Measurements from ENCODE around the gene PFN3. TPM values are rescaled to one million over a fixed set of nuclear protein-coding genes. Genes with fewer than 3 reads are reported as not detected.
"Not testable (repeated sequence)": the region's sequence is repeated elsewhere in the genome, so short reads cannot be mapped to it uniquely, and the experiment has no call there.

PFN3 gene
- total RNA-seq, 1 donor from 2014 or later = not detected

GRCh38 chr5:177380805-177381126, 19.7 kb downstream of the PFN3 start:
- H3K27me3 ChIP-seq (ENCODE audit: low read depth) = peaks cover 64% of the 10 kb centered on the region
- no peak for TF ChIP-seq CTCF (IDR thresholded peaks at IDR 0.05; ENCODE audit: borderline replicate concordance)
- H3K9me3 ChIP-seq (replicated peaks) = no peaks in the 10 kb centered on the region
- intact Hi-C loops (cut with micrococcal nuclease) = no loop called here
- no peak overlapping the region for H3K27ac ChIP-seq (replicated peaks)
- no peaks in the 10 kb centered on the region for H3K36me3 ChIP-seq
- no peaks in the 10 kb centered on the region for H3K4me1 ChIP-seq
- no peak overlapping the region for H3K4me3 ChIP-seq
- DNase-seq = no peak

GRCh38 chr5:177378884-177379883, 21.3 kb downstream of the PFN3 start:
- Histone ChIP-seq H3K9me3 (replicated peaks) (no peaks in the 10 kb centered on the region), H3K4me3 (no peak overlapping the region), H3K27me3 (ENCODE audit: low read depth) (peaks cover 60% of the 10 kb centered on the region), H3K36me3 (no peaks in the 10 kb centered on the region), H3K4me1 (no peaks in the 10 kb centered on the region), H3K27ac (replicated peaks) (no peak overlapping the region)
- no peak for TF ChIP-seq CTCF (IDR thresholded peaks at IDR 0.05; ENCODE audit: borderline replicate concordance)
- intact Hi-C loops (cut with micrococcal nuclease) = no loop called here
- DNase-seq = no peak

- intact Hi-C loops (cut with micrococcal nuclease) = no loop called here
- no peak overlapping the region for H3K27ac ChIP-seq (replicated peaks)
- H3K4me1 ChIP-seq = no peaks in the 10 kb centered on the region
Observed at GRCh38 chr5:177377851-177378776, 22.3 kb downstream of the PFN3 start.

GRCh38 chr5:177376107-177376506, 24.4 kb downstream of the PFN3 start:
- no peak for TF ChIP-seq CTCF (IDR thresholded peaks at IDR 0.05; ENCODE audit: borderline replicate concordance)
- no peaks in the 10 kb centered on the region for H3K36me3 ChIP-seq
- H3K27me3 ChIP-seq (ENCODE audit: low read depth) = peaks cover 37% of the 10 kb centered on the region
- intact Hi-C loops (cut with micrococcal nuclease) = no loop called here
- no peak overlapping the region for H3K27ac ChIP-seq (replicated peaks)
- no peaks in the 10 kb centered on the region for H3K9me3 ChIP-seq (replicated peaks)
- peaks cover 5% of the 10 kb centered on the region for H3K4me1 ChIP-seq
- H3K4me3 ChIP-seq = no peak overlapping the region
- DNase-seq = no peak

More at GRCh38 chr5:177377851-177378776, 22.3 kb downstream of the PFN3 start:
- no peak overlapping the region for H3K4me3 ChIP-seq
- H3K36me3 ChIP-seq = no peaks in the 10 kb centered on the region
- no peak for DNase-seq
- no peak for TF ChIP-seq CTCF (IDR thresholded peaks at IDR 0.05; ENCODE audit: borderline replicate concordance)
- no peaks in the 10 kb centered on the region for H3K9me3 ChIP-seq (replicated peaks)
- peaks cover 51% of the 10 kb centered on the region for H3K27me3 ChIP-seq (ENCODE audit: low read depth)

GRCh38 chr5:177375516-177375915, 24.9 kb downstream of the PFN3 start:
- H3K4me1 ChIP-seq; H3K36me3 ChIP-seq; intact Hi-C loops (cut with micrococcal nuclease); H3K4me3 ChIP-seq; DNase-seq; H3K27ac ChIP-seq (replicated peaks); H3K9me3 ChIP-seq (replicated peaks): not testable (repeated sequence)
- peaks cover 31% of the 10 kb centered on the region for H3K27me3 ChIP-seq (ENCODE audit: low read depth)

Data from left ventricle myocardium inferior (tissue), 1 donor.